Astrocyte of the spinal cord (primary cell): Measurements from ENCODE around the gene TENM3.

Experiments
- DNase-seq: peaks from one replicate; pipeline ENCODE4 v3.0.0; 2011; ENCODE audit warnings: low read depth, low spot score
- H3K4me3 ChIP-seq: 2 replicates; pipeline ENCODE4 v1.5.1; 2011; ENCODE audit warnings: low read depth, mild to moderate bottlenecking, low read length, moderate library complexity
- CTCF ChIP-seq: IDR thresholded peaks from 2 replicates; pipeline ENCODE4 v1.5.1; 2012; ENCODE audit warnings: low read depth, mild to moderate bottlenecking, low read length, inconsistent platforms
- in situ Hi-C: cut with HindIII; loops from 2 replicates; pipeline ENCODE4 v1.10.0; 2017; ENCODE audit warnings: low sequenced_read_pairs

TENM3 gene

DNA sequence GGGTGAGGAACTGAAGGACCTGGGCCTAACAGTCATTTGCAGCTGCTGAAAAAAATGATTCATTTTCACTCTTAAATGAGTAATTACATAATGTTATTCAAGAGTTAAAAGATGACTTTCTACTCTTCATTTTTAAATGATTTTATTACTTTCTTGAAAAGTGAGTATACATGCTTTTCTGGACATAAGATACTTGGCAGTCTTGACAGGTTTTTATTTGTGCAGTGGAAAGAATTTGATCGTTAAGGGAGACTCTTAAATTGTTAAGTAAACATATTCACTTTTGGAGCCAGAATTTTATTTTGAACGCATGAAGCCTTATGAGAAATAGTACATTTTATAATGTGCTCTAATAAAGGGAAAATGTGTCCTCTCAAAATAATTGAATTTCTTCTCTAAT, 245.7 kb downstream of the TENM3 start:
- DNase-seq = no peak
- H3K4me3 ChIP-seq = no peak overlapping the region
- in situ Hi-C loops = no loop called here
- TF ChIP-seq CTCF = no peak

GRCh38 chr4:182489607-182490006, 246.4 kb downstream of the TENM3 start:
- no peak overlapping the region for H3K4me3 ChIP-seq
- in situ Hi-C loops = no loop called here
- DNase-seq = no peak
- TF ChIP-seq CTCF = no peak

GRCh38 chr4:182491719-182492118, 248.5 kb downstream of the TENM3 start:
- in situ Hi-C loops = no loop called here
- H3K4me3 ChIP-seq = no peak overlapping the region
- no peak for TF ChIP-seq CTCF
- DNase-seq = no peak

- peak; percentile 67 for DNase-seq
- in situ Hi-C loops = no loop called here
- no peak overlapping the region for H3K4me3 ChIP-seq
Observed at GRCh38 chr4:182492423-182492822, 249.2 kb downstream of the TENM3 start.

DNA sequence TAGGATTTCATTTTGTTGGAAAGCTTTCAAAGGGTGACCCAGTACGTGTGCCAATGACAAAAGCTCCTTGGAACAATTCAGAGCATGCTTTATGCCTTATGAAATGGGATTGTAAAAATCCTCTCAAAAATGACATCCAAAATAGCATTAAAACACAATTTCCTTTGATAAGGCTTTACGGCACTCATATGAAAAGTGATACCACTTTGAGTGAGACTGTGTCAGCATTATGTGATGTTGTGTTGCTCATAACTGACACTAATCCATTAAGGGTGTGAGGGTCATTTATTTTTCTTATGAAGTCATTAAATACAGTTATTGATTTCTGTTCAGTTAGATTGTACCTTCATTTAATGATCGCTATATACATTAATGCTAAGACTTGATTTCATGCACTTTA, 250.2 kb downstream of the TENM3 start:
- H3K4me3 ChIP-seq = no peak overlapping the region
- no peak for DNase-seq
- in situ Hi-C loops = no loop called here
- TF ChIP-seq CTCF = no peak

More at GRCh38 chr4:182492423-182492822, 249.2 kb downstream of the TENM3 start:
- TF ChIP-seq CTCF = no peak

DNA sequence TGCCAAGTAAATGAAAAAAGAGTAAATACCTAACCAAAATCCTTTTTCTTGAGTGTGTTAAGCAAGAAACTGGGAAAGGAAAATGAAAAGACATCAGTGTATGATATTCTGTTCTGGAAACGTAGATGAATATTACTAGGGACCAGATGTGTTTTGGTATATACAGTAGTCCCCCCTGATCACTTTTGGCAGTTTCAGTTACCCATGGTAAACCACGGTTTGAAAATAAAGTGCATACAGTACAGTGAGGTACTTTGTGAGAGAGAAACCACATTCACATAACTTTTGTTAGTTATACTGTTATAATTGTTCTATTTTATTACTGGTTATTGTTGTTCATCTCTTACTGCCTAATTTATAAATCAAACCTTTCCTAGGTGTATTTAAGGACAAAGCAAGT, 250.9 kb downstream of the TENM3 start:
- no peak for DNase-seq
- no peak for TF ChIP-seq CTCF
- no peak overlapping the region for H3K4me3 ChIP-seq
- in situ Hi-C loops = no loop called here

DNA sequence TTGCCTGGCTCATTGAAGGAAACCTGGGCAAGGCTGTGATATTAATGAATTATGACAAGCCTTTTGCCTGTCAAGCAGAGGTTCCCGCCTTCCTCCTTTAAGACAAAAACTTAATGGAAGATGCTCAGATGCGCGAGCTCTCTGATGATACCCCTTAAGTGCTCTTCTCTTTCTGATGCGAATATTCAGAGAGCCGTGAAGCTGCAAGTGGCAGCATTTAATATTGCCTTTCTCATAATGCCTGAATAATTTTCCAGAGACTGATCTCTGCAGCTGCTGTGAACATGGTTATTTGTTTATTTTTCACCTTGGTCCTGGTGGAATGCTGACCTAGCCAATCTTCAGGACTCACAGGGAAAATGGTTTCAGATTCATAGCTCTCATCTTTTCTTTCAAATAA, 251.8 kb downstream of the TENM3 start:
- no peak for TF ChIP-seq CTCF

More for the DNA sequence above, 251.8 kb downstream of the TENM3 start:
- in situ Hi-C loops = no loop called here
- H3K4me3 ChIP-seq = no peak overlapping the region
- no peak for DNase-seq
